ENCODE measurements around the gene ZC3H11A. TPM values are rescaled to one million over a fixed set of nuclear protein-coding genes. Genes with fewer than 3 reads are reported as not detected.

Gene ZC3H11A
- total RNA-seq, 1 experiment from 2014 or later, result 95.9 TPM

DNA sequence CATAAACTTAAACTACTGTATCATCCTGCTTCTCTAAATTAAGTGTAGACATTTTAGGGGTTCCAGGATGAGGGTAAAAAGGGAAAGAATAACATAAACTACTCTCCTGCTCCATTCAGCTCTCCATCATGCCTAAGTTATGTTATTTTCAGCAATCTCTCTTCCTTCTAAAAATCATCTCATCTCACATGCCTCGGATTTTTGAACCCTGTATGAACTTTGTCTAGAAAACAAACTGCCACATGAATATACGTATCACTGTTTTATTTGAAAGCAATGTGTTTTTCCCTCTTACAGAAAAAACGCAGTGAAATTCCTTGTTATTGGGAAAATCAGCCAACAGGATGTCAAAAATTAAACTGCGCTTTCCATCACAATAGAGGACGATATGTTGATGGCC is 32.6 kb downstream of the ZC3H11A start:
- Histone ChIP-seq H2BK5ac (ENCODE audit: insufficient read length, low read length) (no peak overlapping the region), H3K4ac (ENCODE audit: low read depth, low read length) (no peak overlapping the region), H3K4me2 (ENCODE audit: insufficient read depth, insufficient read length, low read length) (no peak overlapping the region), H3K9me3 (ENCODE audit: control insufficient read depth, low read depth, low read length) (no peaks in the 10 kb centered on the region), H3K27ac (ENCODE audit: insufficient read length, low read depth, low read length) (no peak overlapping the region), H2BK120ac (ENCODE audit: low read depth, low read length, poor library complexity, severe bottlenecking) (no peak overlapping the region), H4K8ac (replicated peaks; ENCODE audit: insufficient read length, low read depth, low read length) (no peak overlapping the region), H2BK20ac (ENCODE audit: low read depth, low read length, poor library complexity, severe bottlenecking) (no peak overlapping the region), H4K20me1 (ENCODE audit: control insufficient read depth, insufficient read depth, insufficient read length) (no peaks in the 10 kb centered on the region), H3K4me1 (ENCODE audit: insufficient read depth, low read length) (no peaks in the 10 kb centered on the region), H3K27me3 (ENCODE audit: insufficient read depth, low read length) (no peaks in the 10 kb centered on the region), H3K14ac (ENCODE audit: insufficient read depth, low read length) (no peak overlapping the region), H3K79me1 (ENCODE audit: insufficient read depth, low read depth, low read length, poor library complexity, severe bottlenecking) (no peaks in the 10 kb centered on the region), H3K23ac (ENCODE audit: insufficient read length, low read depth, low read length) (no peak overlapping the region), H3K18ac (ENCODE audit: insufficient read length, low read depth, low read length) (no peak overlapping the region), H2AFZ (ENCODE audit: low read length) (no peak overlapping the region), H3K79me2 (ENCODE audit: insufficient read depth, low read length) (no peaks in the 10 kb centered on the region), H2BK15ac (ENCODE audit: low read depth, low read length) (no peak overlapping the region), H4K5ac (ENCODE audit: insufficient read length, low read depth, low read length) (no peak overlapping the region), H3K9ac (ENCODE audit: extremely low read depth, insufficient read length, low read length) (no peak overlapping the region), H3K23me2 (ENCODE audit: insufficient read length, low read depth, low read length, poor library complexity, severe bottlenecking) (no peaks in the 10 kb centered on the region), H4K91ac (ENCODE audit: insufficient read length, low read depth, low read length) (no peak overlapping the region), H3T11ph (ENCODE audit: low read length) (no peak overlapping the region), H3K56ac (ENCODE audit: insufficient read length, low read depth, low read length) (no peak overlapping the region), H2AK5ac (ENCODE audit: insufficient read length, low read length) (no peak overlapping the region), H2BK12ac (ENCODE audit: insufficient read length, low read depth, low read length) (no peak overlapping the region)
- H3K4me1 Mint-ChIP-seq, result no peaks in the 10 kb centered on the region
- no peaks in the 10 kb centered on the region for H3K27me3 Mint-ChIP-seq (ENCODE audit: low read depth)
- WGBS (ENCODE audit: extremely low coverage, insufficient read length, low lambda C conversion rate), result no CpG with 5 or more reads among the region's 5 CpGs
- no peak for DNase-seq
- H3K27ac Mint-ChIP-seq, result no peak overlapping the region
- TF ChIP-seq, protein P1, sequence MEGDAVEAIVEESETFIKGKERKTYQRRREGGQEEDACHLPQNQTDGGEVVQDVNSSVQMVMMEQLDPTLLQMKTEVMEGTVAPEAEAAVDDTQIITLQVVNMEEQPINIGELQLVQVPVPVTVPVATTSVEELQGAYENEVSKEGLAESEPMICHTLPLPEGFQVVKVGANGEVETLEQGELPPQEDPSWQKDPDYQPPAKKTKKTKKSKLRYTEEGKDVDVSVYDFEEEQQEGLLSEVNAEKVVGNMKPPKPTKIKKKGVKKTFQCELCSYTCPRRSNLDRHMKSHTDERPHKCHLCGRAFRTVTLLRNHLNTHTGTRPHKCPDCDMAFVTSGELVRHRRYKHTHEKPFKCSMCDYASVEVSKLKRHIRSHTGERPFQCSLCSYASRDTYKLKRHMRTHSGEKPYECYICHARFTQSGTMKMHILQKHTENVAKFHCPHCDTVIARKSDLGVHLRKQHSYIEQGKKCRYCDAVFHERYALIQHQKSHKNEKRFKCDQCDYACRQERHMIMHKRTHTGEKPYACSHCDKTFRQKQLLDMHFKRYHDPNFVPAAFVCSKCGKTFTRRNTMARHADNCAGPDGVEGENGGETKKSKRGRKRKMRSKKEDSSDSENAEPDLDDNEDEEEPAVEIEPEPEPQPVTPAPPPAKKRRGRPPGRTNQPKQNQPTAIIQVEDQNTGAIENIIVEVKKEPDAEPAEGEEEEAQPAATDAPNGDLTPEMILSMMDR (conservative IDR thresholded peaks at IDR 0.05), result no peak
- H3K36me3 Mint-ChIP-seq (ENCODE audit: insufficient read depth in 1 of 3, low read depth in 3 of 3), result peaks cover 36 to 77% (median 71%) of the 10 kb centered on the region in 3 experiments; a peak in 6 of 7 replicates
- H3K4me3 Mint-ChIP-seq, result no peak overlapping the region
- H3K9me3 Mint-ChIP-seq, result no peaks in the 10 kb centered on the region

All from H9 (cell line).